Suprapubic skin (tissue), 4 donors: ENCODE data around the gene GPHA2. TPM values are rescaled to one million over a fixed set of nuclear protein-coding genes. Genes with fewer than 3 reads are reported as not detected.

ENCODE experiments used
- DNase-seq, 2 donors: peaks; one replicate each; pipeline ENCODE4 v3.0.0-alpha.2; 2019; ENCODE audit warnings: low spot score in 2 of 2
- H3K27ac ChIP-seq: fragments of 200-600 bp; sonication (generic); one replicate; pipeline ENCODE4 v1.5.1; 2019
- H3K27me3 ChIP-seq: fragments of 200-600 bp; sonication (generic); one replicate; pipeline ENCODE4 v1.5.1; 2019
- H3K36me3 ChIP-seq: fragments of 200-600 bp; sonication (generic); one replicate; pipeline ENCODE4 v1.5.1; 2019
- H3K4me1 ChIP-seq: fragments of 200-600 bp; sonication (generic); one replicate; pipeline ENCODE4 v1.5.1; 2019
- H3K4me3 ChIP-seq: fragments of 200-600 bp; sonication (generic); one replicate; pipeline ENCODE4 v1.5.1; 2019; ENCODE audit warnings: mild to moderate bottlenecking
- H3K9me3 ChIP-seq: fragments of 200-600 bp; sonication (generic); one replicate; pipeline ENCODE4 v1.5.1; 2019
- EP300 ChIP-seq: sonication (generic); formaldehyde crosslinking; IDR thresholded peaks from one replicate; pipeline ENCODE4 v1.6.1; 2017; ENCODE audit warnings: antibody characterized with exemption
- POLR2A ChIP-seq, 2 donors: fragments of 450-650 bp; IDR thresholded peaks; one replicate each; pipeline ENCODE4 v1.6.1; 2017; ENCODE audit warnings: antibody characterized with exemption in 2 of 2, mild to moderate bottlenecking in 2 of 2, moderate library complexity in 2 of 2
- POLR2AphosphoS5 ChIP-seq, 3 donors: sonication (generic); formaldehyde crosslinking; IDR thresholded peaks; one replicate each; pipeline ENCODE4 v1.6.1; 2017; ENCODE audit warnings: antibody characterized with exemption in 3 of 3
- WGBS: methylation state at CpG from one replicate; pipeline ENCODE4 v1.1.5; 2018; 5-methylcytosine and 5-hydroxymethylcytosine counted together
- total RNA-seq, 4 donors: library from RNA; depleted of rRNA; stranded (reverse); fragments of >200 nt; gene quantifications; one replicate each; pipeline ENCODE4 v1.1.0, GENCODE V29; 2016
- TF ChIP-seq, protein P1 (sequence below), 2 donors: fragments of 200-600 bp in 1 of 2; fragments of 450-650 bp in 1 of 2; sonication (generic) in 1 of 2; IDR thresholded peaks; one replicate each; pipeline ENCODE4 v1.5.1; 2016 to 2019; ENCODE audit warnings: antibody characterized with exemption in 2 of 2, mild to moderate bottlenecking in 1 of 2, moderate library complexity in 1 of 2

The GPHA2 gene
- total RNA-seq, 4 donors from 2014 or later = not detected

DNA sequence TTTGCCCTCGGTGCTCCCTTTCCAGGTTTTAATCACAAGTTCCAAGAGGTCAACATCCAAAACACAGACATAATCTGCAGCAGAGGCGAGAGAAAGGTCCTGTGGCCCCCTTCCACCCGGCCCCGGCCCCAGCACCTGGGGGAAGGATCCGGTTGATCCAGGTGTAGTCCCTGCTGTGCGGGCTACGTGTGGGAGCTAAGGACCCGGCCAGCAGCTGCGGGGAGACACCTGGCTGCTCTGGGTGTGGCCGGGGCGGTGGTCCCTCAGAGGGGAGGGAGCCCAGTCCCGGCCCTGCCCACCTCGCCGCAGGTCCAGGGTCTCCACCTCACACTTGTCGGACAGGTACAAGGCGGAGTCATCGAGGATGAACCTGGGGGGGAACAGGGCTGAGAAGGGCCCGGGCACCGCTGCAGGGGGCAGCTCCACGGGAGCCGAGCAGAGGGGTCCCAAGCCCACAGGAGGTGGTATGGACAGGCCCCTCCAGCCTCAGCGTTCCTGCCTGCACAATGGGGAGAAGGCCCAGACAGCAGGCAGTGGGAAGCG lies 32.3 kb downstream of the GPHA2 start:
- WGBS = 94% methylated on average over 22 of the region's 23 CpGs
- no peaks in the 10 kb centered on the region for H3K9me3 ChIP-seq

DNA sequence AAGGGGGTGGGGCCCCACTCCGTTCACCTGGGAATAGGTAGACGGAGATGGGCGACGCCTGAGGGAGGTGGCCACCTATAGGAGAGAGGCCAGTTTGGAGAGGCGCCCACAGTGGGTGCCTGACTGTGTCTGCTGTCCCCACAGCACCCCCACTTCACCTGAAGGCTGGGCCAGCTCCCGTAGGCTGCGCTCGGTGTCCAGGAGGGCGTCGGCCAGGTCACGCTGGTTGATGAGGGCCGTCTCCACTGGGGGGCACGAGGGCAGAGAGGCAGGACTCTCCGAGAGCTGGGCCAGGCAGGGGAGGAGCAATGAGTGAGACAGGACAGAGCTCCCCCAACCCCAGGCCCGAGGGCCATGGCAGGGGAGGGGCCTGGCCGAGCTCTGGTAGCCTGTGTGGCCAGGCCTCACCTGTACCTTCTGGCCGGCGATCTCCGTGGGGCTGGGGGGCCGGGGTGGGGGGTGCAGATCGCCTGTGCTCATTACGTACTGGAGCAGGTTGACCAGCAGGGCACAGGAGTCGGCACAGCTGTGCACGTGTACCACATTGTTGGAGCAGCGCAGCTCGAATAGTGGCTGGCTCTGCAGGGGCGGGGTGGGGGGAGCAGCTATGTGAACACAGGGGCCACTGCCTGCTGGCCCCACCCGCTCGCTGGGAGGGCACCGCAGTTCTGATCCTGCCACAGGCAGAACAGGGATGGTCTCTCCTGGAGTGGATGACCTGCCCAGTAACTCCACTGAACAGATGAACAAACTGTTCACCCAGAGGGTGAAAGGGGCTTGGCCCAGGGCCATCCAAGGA lies 33.4 kb downstream of the GPHA2 start:
- Histone ChIP-seq H3K4me3 (no peak overlapping the region), H3K36me3 (peaks cover 95% of the 10 kb centered on the region)

More for the DNA sequence above, 32.3 kb downstream of the GPHA2 start:
- Histone ChIP-seq H3K27ac (no peak overlapping the region), H3K4me1 (no peaks in the 10 kb centered on the region), H3K36me3 (peaks cover 95% of the 10 kb centered on the region), H3K27me3 (no peaks in the 10 kb centered on the region), H3K4me3 (no peak overlapping the region)
- DNase-seq = no peak
- TF ChIP-seq EP300 (no peak), POLR2A (IDR thresholded peaks at IDR 0.05) (no peak), POLR2AphosphoS5 (IDR thresholded peaks at IDR 0.05) (no peak)
- TF ChIP-seq, protein P1, sequence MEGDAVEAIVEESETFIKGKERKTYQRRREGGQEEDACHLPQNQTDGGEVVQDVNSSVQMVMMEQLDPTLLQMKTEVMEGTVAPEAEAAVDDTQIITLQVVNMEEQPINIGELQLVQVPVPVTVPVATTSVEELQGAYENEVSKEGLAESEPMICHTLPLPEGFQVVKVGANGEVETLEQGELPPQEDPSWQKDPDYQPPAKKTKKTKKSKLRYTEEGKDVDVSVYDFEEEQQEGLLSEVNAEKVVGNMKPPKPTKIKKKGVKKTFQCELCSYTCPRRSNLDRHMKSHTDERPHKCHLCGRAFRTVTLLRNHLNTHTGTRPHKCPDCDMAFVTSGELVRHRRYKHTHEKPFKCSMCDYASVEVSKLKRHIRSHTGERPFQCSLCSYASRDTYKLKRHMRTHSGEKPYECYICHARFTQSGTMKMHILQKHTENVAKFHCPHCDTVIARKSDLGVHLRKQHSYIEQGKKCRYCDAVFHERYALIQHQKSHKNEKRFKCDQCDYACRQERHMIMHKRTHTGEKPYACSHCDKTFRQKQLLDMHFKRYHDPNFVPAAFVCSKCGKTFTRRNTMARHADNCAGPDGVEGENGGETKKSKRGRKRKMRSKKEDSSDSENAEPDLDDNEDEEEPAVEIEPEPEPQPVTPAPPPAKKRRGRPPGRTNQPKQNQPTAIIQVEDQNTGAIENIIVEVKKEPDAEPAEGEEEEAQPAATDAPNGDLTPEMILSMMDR (IDR thresholded peaks at IDR 0.05) = no peak

DNA sequence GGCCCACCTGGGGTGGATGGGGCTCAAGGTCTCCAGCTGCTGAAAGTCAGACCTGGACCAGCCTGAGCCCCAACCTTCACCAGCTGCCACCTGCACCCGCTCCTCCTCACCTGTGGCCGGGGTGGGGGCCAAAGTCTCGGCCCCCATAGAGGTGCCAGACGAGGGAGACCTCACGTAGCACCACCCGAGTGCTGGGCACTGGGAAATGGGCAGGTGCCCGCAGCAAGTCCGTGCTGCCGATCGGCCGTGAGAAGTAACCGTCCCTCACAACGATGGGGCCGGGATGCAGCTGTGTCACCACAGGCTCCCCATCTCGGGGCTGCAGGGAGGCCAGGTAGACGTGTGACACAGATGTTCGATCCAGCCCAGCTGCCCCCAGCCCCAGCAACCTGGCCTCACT lies 34.9 kb downstream of the GPHA2 start:
- no peaks in the 10 kb centered on the region for H3K9me3 ChIP-seq
- 93% methylated on average over 13 of the region's 17 CpGs for WGBS
- no peaks in the 10 kb centered on the region for H3K27me3 ChIP-seq
- no peak overlapping the region for H3K4me3 ChIP-seq
- TF ChIP-seq EP300 (no peak), POLR2AphosphoS5 (IDR thresholded peaks at IDR 0.05) (no peak), POLR2A (IDR thresholded peaks at IDR 0.05) (no peak)
- TF ChIP-seq, protein P1 (IDR thresholded peaks at IDR 0.05) = no peak
- no peak overlapping the region for H3K27ac ChIP-seq
- H3K36me3 ChIP-seq = peaks cover 95% of the 10 kb centered on the region
- DNase-seq = no peak
- H3K4me1 ChIP-seq = no peaks in the 10 kb centered on the region

More for the DNA sequence above, 33.4 kb downstream of the GPHA2 start:
- no peak for DNase-seq
- H3K27me3 ChIP-seq = no peaks in the 10 kb centered on the region
- WGBS = 80% methylated on average over 13 of the region's 30 CpGs
- H3K9me3 ChIP-seq = no peaks in the 10 kb centered on the region
- H3K4me1 ChIP-seq = no peaks in the 10 kb centered on the region
- TF ChIP-seq POLR2A (IDR thresholded peaks at IDR 0.05) = no peak
- no peak for TF ChIP-seq POLR2AphosphoS5 (IDR thresholded peaks at IDR 0.05)
- no peak for TF ChIP-seq EP300
- TF ChIP-seq, protein P1 (IDR thresholded peaks at IDR 0.05) = no peak
- H3K27ac ChIP-seq = no peak overlapping the region

DNA sequence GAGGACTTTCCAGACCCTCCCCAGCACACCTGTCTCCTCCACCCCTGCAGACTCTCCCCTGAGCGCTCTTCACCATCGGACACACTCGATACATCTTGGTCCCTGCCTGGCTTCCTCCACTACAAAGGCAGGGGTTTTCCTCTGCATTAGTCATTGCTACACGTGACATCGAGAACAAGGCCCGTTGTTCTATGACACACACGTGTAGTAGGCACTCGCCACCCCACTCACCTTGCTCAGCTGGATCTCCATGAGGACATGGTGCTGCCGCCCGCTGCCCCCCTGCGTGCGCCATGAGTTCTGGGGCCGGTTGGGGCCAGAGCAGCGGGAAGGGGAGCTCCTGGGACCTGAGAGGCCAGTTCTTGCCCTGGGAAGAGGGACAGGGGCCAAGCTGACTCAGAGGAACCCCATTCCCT lies 35.4 kb downstream of the GPHA2 start:
- 77% methylated on average over 14 of the region's 14 CpGs for whole genome bisulfite sequencing
- H3K9me3 ChIP-seq = no peaks in the 10 kb centered on the region
- no peak overlapping the region for H3K4me3 ChIP-seq
- no peaks in the 10 kb centered on the region for H3K27me3 ChIP-seq
- TF ChIP-seq, protein P1 (IDR thresholded peaks at IDR 0.05) = no peak
- no peak for TF ChIP-seq POLR2AphosphoS5 (IDR thresholded peaks at IDR 0.05)
- no peak for TF ChIP-seq POLR2A (IDR thresholded peaks at IDR 0.05)
- no peak for TF ChIP-seq EP300
- DNase-seq = no peak
- H3K36me3 ChIP-seq = peaks cover 95% of the 10 kb centered on the region
- H3K4me1 ChIP-seq = no peaks in the 10 kb centered on the region
- H3K27ac ChIP-seq = no peak overlapping the region

DNA sequence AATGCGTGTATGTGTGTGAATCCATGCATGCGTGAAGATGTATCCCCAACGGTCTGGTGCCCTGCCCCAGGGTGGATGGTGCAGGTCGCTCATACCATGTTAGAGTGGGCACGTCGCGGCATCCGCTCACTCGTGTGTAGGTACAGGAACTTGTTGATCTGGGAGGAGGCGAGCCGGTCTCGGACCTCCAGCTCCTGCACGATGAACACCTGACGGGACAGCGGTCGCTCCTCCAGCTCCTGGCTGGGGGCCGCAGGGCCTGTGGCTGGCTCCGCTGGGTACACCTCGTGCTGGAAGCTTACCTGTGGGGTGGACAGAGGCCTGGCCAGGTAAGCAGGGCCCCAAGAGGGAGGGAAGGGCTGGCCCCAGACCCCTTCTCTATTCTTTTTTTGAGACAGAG lies 37.2 kb downstream of the GPHA2 start:
- peaks cover 6% of the 10 kb centered on the region for H3K4me1 ChIP-seq
- TF ChIP-seq EP300 (no peak), POLR2A (IDR thresholded peaks at IDR 0.05) (no peak), POLR2AphosphoS5 (IDR thresholded peaks at IDR 0.05) (no peak)
- TF ChIP-seq, protein P1 (IDR thresholded peaks at IDR 0.05) = no peak
- H3K36me3 ChIP-seq = peaks cover 88% of the 10 kb centered on the region
- H3K4me3 ChIP-seq = no peak overlapping the region
- no peaks in the 10 kb centered on the region for H3K27me3 ChIP-seq
- H3K27ac ChIP-seq = no peak overlapping the region
- DNase-seq = no peak
- 93% methylated on average over 9 of the region's 19 CpGs for whole genome bisulfite sequencing
- H3K9me3 ChIP-seq = no peaks in the 10 kb centered on the region
